Endothelial cell of umbilical vein (primary cell): ENCODE results near the gene EFR3B. TPM values are rescaled to one million over a fixed set of nuclear protein-coding genes. Genes with fewer than 3 reads are reported as not detected.

Source experiments
- BruUV-seq: library from RNA; stranded (reverse); fragments of 400-500 nt; replicated peaks from 2 replicates; lab custom pipeline; 2021; lab: Mats Ljungman, UMichigan
- CTCF ChIA-PET: fragments of 300-600, 350-600 bp; sonication (Branson Sonifier 250); formaldehyde crosslinking; loops from one replicate; lab custom pipeline; 2021; ENCODE audit warnings: antibody characterized with exemption, inconsistent platforms; lab: Charles Lee
- POLR2A ChIA-PET: fragments of 300-600, 350-600 bp; sonication (Branson Sonifier 250); formaldehyde crosslinking; loops from one replicate; lab custom pipeline; 2021; ENCODE audit warnings: antibody characterized with exemption, inconsistent platforms; lab: Charles Lee
- DNase-seq: peaks from one replicate; pipeline ENCODE4 v3.0.0-alpha.2; 2011; ENCODE audit warnings: low read depth, low spot score
- FAIRE-seq: peaks from 2 replicates; lab custom pipeline; 2011; peaks lifted over from hg19 to GRCh38; lab: Jason Lieb, UNC
- H2AFZ ChIP-seq: 2 replicates; pipeline ENCODE4 v1.6.0; 2012; ENCODE audit warnings: low read depth, low read length, control low read depth, inconsistent platforms
- H3K27ac ChIP-seq: 2 replicates; pipeline ENCODE4 v1.5.1; 2011; ENCODE audit warnings: low read depth, mild to moderate bottlenecking, control low read depth, low read length, moderate library complexity; ENCODE audit not compliant: insufficient read depth
- H3K27me3 ChIP-seq, 2 experiments: 2 replicates each; pipeline versions ENCODE4 v1.6.0 to v1.6.1; 2011; ENCODE audit warnings: low read length in 2 of 2, mixed read lengths in 1 of 2; ENCODE audit not compliant: control insufficient read depth in 2 of 2, insufficient read depth in 2 of 2
- H3K36me3 ChIP-seq, 2 experiments: 2 replicates in 1 of 2; 3 replicates in 1 of 2; pipeline ENCODE4 v1.5.1; 2011; ENCODE audit warnings: low read length in 2 of 2, mild to moderate bottlenecking in 1 of 2, moderate library complexity in 1 of 2; ENCODE audit not compliant: control insufficient read depth in 2 of 2, insufficient read depth in 2 of 2; ENCODE audit errors: extremely low read depth in 1 of 2
- H3K4me1 ChIP-seq: 3 replicates; pipeline ENCODE4 v1.5.1; 2011; ENCODE audit warnings: mild to moderate bottlenecking, low read length; ENCODE audit not compliant: control insufficient read depth, insufficient read depth; ENCODE audit errors: extremely low read depth
- H3K4me2 ChIP-seq: 2 replicates; pipeline ENCODE4 v1.6.1; 2011; ENCODE audit warnings: low read length, control low read depth, mixed read lengths; ENCODE audit not compliant: insufficient read depth
- H3K4me3 ChIP-seq, 3 experiments: fragments of 200-600 bp in 1 of 3; sonication (generic), shearing (Covaris generic) in 1 of 3; replicated peaks in 1 of 3; 2 replicates each; pipeline ENCODE4 v1.5.1; 2011 to 2016; ENCODE audit warnings: control low read depth in 3 of 3, low read length in 3 of 3, mild to moderate bottlenecking in 2 of 3, inconsistent platforms in 1 of 3, low read depth in 1 of 3, moderate library complexity in 1 of 3; ENCODE audit not compliant: insufficient read depth in 1 of 3
- H3K79me2 ChIP-seq: 2 replicates; pipeline ENCODE4 v1.6.0; 2012; ENCODE audit warnings: low read length, inconsistent platforms; ENCODE audit not compliant: control insufficient read depth, insufficient read depth
- H3K9ac ChIP-seq: replicated peaks from 2 replicates; pipeline ENCODE3; 2011; ENCODE audit warnings: low read length, control low read depth; ENCODE audit not compliant: insufficient read depth; ENCODE audit errors: extremely low read depth
- H3K9me1 ChIP-seq: replicated peaks from 3 replicates; pipeline ENCODE4 v1.6.0; 2011; ENCODE audit warnings: mild to moderate bottlenecking, low read length; ENCODE audit not compliant: control insufficient read depth, insufficient read depth; ENCODE audit errors: extremely low read depth
- H3K9me3 ChIP-seq: replicated peaks from 2 replicates; pipeline ENCODE4 v1.5.1; 2012; ENCODE audit warnings: low read length, inconsistent platforms; ENCODE audit not compliant: control insufficient read depth, insufficient read depth
- H4K20me1 ChIP-seq: replicated peaks from 2 replicates; pipeline ENCODE3; 2011; ENCODE audit warnings: mild to moderate bottlenecking, low read length; ENCODE audit not compliant: control insufficient read depth, insufficient read depth; ENCODE audit errors: extremely low read depth
- EZH2 ChIP-seq: IDR thresholded peaks from 2 replicates; pipeline ENCODE4 v1.6.1; 2012; ENCODE audit warnings: borderline replicate concordance, low read depth, mild to moderate bottlenecking, moderate library complexity, low read length, inconsistent platforms; ENCODE audit not compliant: severe bottlenecking
- FOS ChIP-seq: IDR thresholded peaks from 2 replicates; pipeline ENCODE4 v1.6.1; 2011; ENCODE audit warnings: mild to moderate bottlenecking, low read length, moderate library complexity, borderline replicate concordance; ENCODE audit not compliant: insufficient read depth
- MYC ChIP-seq: IDR thresholded peaks from one replicate; pipeline ENCODE4 v1.6.1; 2011; ENCODE audit warnings: mild to moderate bottlenecking, low read depth, low read length
- POLR2A ChIP-seq: IDR thresholded peaks from 2 replicates; pipeline ENCODE4 v1.6.1; 2012; ENCODE audit warnings: low read depth, mild to moderate bottlenecking, control low read depth, low read length
- POLR2AphosphoS5 ChIP-seq: IDR thresholded peaks from 2 replicates; pipeline ENCODE4 v1.6.1; 2012; ENCODE audit warnings: low read depth, mild to moderate bottlenecking, control low read depth, low read length, moderate library complexity; ENCODE audit not compliant: insufficient read depth
- dilution Hi-C: fragments of 300-500 bp; cut with MboI; formaldehyde crosslinking; loops from one replicate; pipeline ENCODE4 v1.15.0; 2019; ENCODE audit warnings: low sequenced_read_pairs; ENCODE audit not compliant: extremely low pct_ligation_motif_present
- intact Hi-C: fragments of 100-400 bp; cut with micrococcal nuclease; formaldehyde crosslinking; loops from one replicate; pipeline ENCODE4 v1.10.0; 2022
- polyA plus RNA-seq, 4 experiments: library from polyadenylated mRNA; depleted of rRNA in 3 of 4; stranded (reverse) in 3 of 4; unstranded in 1 of 4; fragments of >200 nt; gene quantifications; 2 replicates each; pipeline versions ENCODE4 v1.2.1 to v1.2.3, GENCODE V29; 2011 to 2012; ENCODE audit warnings: missing spikeins in 1 of 4
- total RNA-seq: library from RNA; stranded (reverse); gene quantifications from 2 replicates; pipeline ENCODE4 v1.2.3, GENCODE V29; 2021
- TF ChIP-seq, protein P1 (sequence below): IDR thresholded peaks from 2 replicates; pipeline ENCODE4 v1.6.1; 2011; ENCODE audit not compliant: insufficient read depth, insufficient read length

Gene EFR3B
- total and polyA plus RNA-seq, 2 donors (not counting 3 experiments of a cell fraction or from before 2014, with no cell fraction given): 0.15 to 0.77 TPM

DNA sequence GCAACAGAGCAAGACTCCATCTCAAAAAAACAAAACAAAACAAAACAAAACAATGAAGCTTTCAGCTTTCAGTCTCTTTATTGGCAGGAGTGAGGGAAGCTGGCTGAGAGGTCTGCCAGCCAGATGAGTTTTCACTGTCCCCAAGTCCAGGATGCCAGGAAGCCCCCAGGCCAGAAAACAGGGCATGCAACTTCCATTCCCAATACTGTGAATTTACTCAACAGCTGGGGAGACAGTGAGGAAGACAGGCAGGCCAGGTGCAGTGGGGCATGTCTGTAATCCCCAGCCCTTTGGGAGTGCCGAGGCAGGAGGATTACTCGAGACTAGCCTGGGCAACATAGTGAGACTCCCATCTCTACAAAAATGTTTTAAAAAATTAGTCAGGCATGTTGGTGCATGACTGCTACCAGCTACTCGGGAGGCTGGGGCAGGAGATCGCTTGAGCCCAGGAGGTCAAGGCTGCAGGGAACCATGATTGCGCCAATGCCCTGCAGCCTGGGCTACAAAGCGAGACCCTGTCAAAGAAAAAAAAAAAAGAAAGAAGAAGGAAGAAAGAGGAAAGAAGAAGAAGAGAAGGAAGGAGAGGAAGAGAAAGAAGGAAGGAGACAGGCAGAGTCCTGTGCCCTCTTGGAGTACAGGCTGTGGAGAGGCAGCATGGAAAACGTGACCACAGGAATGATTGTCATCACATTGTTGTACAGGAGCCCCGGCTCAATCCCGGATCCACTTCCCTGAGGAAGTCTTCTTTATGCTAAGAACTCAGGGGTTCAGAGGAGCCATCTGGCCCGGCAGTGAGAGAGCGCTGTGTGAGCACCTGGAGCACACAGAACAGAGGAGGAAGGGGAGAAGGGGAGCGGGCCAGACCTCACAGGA, 155.7 kb downstream of the EFR3B start:
- Histone ChIP-seq H3K4me2 (no peak overlapping the region), H3K27ac (no peak overlapping the region), H4K20me1 (no peaks in the 10 kb centered on the region), H3K4me3 (no peak overlapping the region), H3K27me3 (no peaks in the 10 kb centered on the region), H3K36me3 (no peaks in the 10 kb centered on the region), H3K9ac (no peak overlapping the region), H3K9me1 (no peaks in the 10 kb centered on the region), H3K9me3 (no peaks in the 10 kb centered on the region), H3K79me2 (no peaks in the 10 kb centered on the region), H2AFZ (peak overlapping the region; percentile 14), H3K4me1 (no peaks in the 10 kb centered on the region)
- ChIA-PET CTCF (interaction anchor here (0.5 to 4.5 kb wide), 19 partner anchors 10 to 788 kb away, joined by 3 to 119 read pairs (median 4); no protein-coding TSS in a partner anchor), POLR2A (no interaction called here)
- no peak for FAIRE-seq
- no peak for TF ChIP-seq MYC
- no peak for TF ChIP-seq POLR2AphosphoS5
- TF ChIP-seq EZH2: no peak
- TF ChIP-seq, protein P1, sequence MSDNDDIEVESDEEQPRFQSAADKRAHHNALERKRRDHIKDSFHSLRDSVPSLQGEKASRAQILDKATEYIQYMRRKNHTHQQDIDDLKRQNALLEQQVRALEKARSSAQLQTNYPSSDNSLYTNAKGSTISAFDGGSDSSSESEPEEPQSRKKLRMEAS: no peak
- no TSS peak for BruUV-seq
- no peak for DNase-seq
- dilution Hi-C loops (no loop called here), intact Hi-C loops (loop anchor here (2.0 to 10.0 kb wide), 3 partner anchors 155 to 787 kb away; partner anchors contain the start of gene EFR3B)

DNA sequence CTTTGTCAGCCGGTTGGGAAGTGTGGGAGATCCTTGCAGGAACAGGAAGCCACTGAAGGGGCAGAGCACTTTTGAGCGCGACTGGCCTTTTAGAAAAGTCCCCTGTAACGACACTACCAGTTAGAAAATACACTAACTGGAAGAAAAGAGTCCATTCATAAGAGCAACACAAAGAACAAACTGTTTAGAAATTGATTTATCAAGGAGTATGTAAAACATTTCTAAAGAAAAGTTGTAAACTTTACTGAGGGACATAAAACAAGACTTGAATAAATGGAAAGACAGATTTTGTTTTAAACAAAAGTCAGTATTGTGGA, 156.3 kb downstream of the EFR3B start:
- no TSS peak for BruUV-seq
- Histone ChIP-seq H3K9ac (no peak overlapping the region), H3K27ac (no peak overlapping the region), H4K20me1 (no peaks in the 10 kb centered on the region), H3K36me3 (no peaks in the 10 kb centered on the region), H3K9me1 (no peaks in the 10 kb centered on the region), H3K4me3 (no peak overlapping the region), H3K4me2 (no peak overlapping the region), H3K79me2 (no peaks in the 10 kb centered on the region), H3K9me3 (no peaks in the 10 kb centered on the region), H2AFZ (peak overlapping the region; percentile 14), H3K4me1 (no peaks in the 10 kb centered on the region), H3K27me3 (no peaks in the 10 kb centered on the region)
- CTCF ChIA-PET: interaction anchor here (4.5 kb wide), 1 partner anchor 221 kb away, joined by 119 read pairs; no protein-coding TSS in a partner anchor
- dilution Hi-C loops (no loop called here), intact Hi-C loops (loop anchor here (5.0 to 10.0 kb wide), 2 partner anchors 156 to 583 kb away; partner anchors contain the start of gene EFR3B)
- TF ChIP-seq FOS (no peak), POLR2A (no peak)
- TF ChIP-seq, protein P1: no peak
- FAIRE-seq (no peak), DNase-seq (no peak)
- POLR2A ChIA-PET: no interaction called here
